Prostate gland (tissue), 2 donors: ENCODE data around the gene AP1M1.

Experiments
- CTCF ChIP-seq, 4 experiments: fragments of 200-600 bp in 2 of 4; fragments of 450-650 bp in 2 of 4; sonication (generic) in 2 of 4; IDR thresholded peaks; 1 replicate in 3 of 4; 2 replicates in 1 of 4; pipeline ENCODE4 v1.5.1; 2016 to 2019; ENCODE audit warnings: antibody characterized with exemption in 4 of 4, mild to moderate bottlenecking in 2 of 4, moderate library complexity in 2 of 4
- POLR2A ChIP-seq: fragments of 450-650 bp; IDR thresholded peaks from one replicate; pipeline ENCODE4 v1.6.1; 2016; ENCODE audit warnings: antibody characterized with exemption, mild to moderate bottlenecking

- TF ChIP-seq CTCF (IDR thresholded peaks at IDR 0.05) (no peak), POLR2A (no peak)
Observed at GRCh38 chr19:16193466-16193865, 4.2 kb upstream of the AP1M1 start.
